HepG2 (cell line): ENCODE measurements around the gene PRSS22. TPM values are rescaled to one million over a fixed set of nuclear protein-coding genes. Genes with fewer than 3 reads are reported as not detected.

Source experiments
- ARNT2 ChIP-seq: sonication (generic); formaldehyde crosslinking; IDR thresholded peaks from 2 replicates; pipeline ENCODE4 v1.8.0; 2022; ENCODE audit warnings: mild to moderate bottlenecking, low read depth, missing genetic modification reagents, moderate library complexity
- ATM ChIP-seq: fragments of 450-650 bp; IDR thresholded peaks from 2 replicates; pipeline ENCODE4 v1.7.1; 2017; ENCODE audit warnings: mild to moderate bottlenecking, borderline replicate concordance
- DPF2 ChIP-seq: sonication (generic); formaldehyde crosslinking; IDR thresholded peaks from 2 replicates; pipeline ENCODE4 v1.4.0; 2020; ENCODE audit warnings: mild to moderate bottlenecking, low read depth, missing genetic modification reagents, borderline replicate concordance
- FIP1L1 ChIP-seq: fragments of 200-400 bp; formaldehyde crosslinking; IDR thresholded peaks from 2 replicates; pipeline ENCODE4 v1.6.1; 2018; ENCODE audit warnings: low read depth, mild to moderate bottlenecking, low read length, moderate library complexity, borderline replicate concordance; ENCODE audit not compliant: insufficient read depth
- HOXA3 ChIP-seq: sonication (generic); formaldehyde crosslinking; IDR thresholded peaks from 2 replicates; pipeline ENCODE4 v1.5.0; 2020; ENCODE audit warnings: missing genetic modification reagents
- ISL2 ChIP-seq: sonication (generic); formaldehyde crosslinking; IDR thresholded peaks from 2 replicates; pipeline ENCODE4 v1.5.0; 2020; ENCODE audit warnings: missing genetic modification reagents
- JUN ChIP-seq: sonication (generic); formaldehyde crosslinking; IDR thresholded peaks from 2 replicates; pipeline ENCODE4 v1.4.0; 2020; ENCODE audit warnings: mild to moderate bottlenecking, missing genetic modification reagents
- KDM1A ChIP-seq: IDR thresholded peaks from 2 replicates; pipeline ENCODE4 v1.6.1; 2016; ENCODE audit warnings: missing compliant biosample characterization
- NCOA2 ChIP-seq: sonication (generic); formaldehyde crosslinking; IDR thresholded peaks from 2 replicates; pipeline ENCODE4 v1.8.0; 2022; ENCODE audit warnings: inconsistent platforms
- STAT6 ChIP-seq: sonication (generic); formaldehyde crosslinking; IDR thresholded peaks from 2 replicates; pipeline ENCODE4 v1.4.0; 2020; ENCODE audit warnings: missing genetic modification reagents, mild to moderate bottlenecking, borderline replicate concordance
- TARDBP ChIP-seq: sonication (generic); formaldehyde crosslinking; IDR thresholded peaks from 2 replicates; pipeline ENCODE4 v1.8.0; 2022; ENCODE audit warnings: mild to moderate bottlenecking, missing genetic modification reagents
- TRAFD1 ChIP-seq: sonication (generic); formaldehyde crosslinking; IDR thresholded peaks from 2 replicates; pipeline ENCODE4 v1.5.1; 2020; ENCODE audit warnings: missing genetic modification reagents, mild to moderate bottlenecking, borderline replicate concordance
- ZBTB33 ChIP-seq: sonication (generic); formaldehyde crosslinking; IDR thresholded peaks from 2 replicates; pipeline ENCODE4 v1.4.0; 2020; ENCODE audit warnings: missing genetic modification reagents
- ZFP36L1 ChIP-seq: sonication (generic); formaldehyde crosslinking; IDR thresholded peaks from 2 replicates; pipeline ENCODE4 v1.8.0; 2022; ENCODE audit warnings: mild to moderate bottlenecking, missing genetic modification reagents, moderate library complexity
- ZFY ChIP-seq: sonication (generic); formaldehyde crosslinking; IDR thresholded peaks from 2 replicates; pipeline ENCODE4 v1.4.0; 2020; ENCODE audit warnings: missing genetic modification reagents
- ZMYM4 ChIP-seq: sonication (generic); formaldehyde crosslinking; IDR thresholded peaks from 2 replicates; pipeline ENCODE4 v1.8.1; 2023; ENCODE audit warnings: mild to moderate bottlenecking, missing genetic modification reagents
- ZNF101 ChIP-seq: sonication (generic); formaldehyde crosslinking; IDR thresholded peaks from 2 replicates; pipeline ENCODE4 v1.4.0; 2020; ENCODE audit warnings: mild to moderate bottlenecking, low read depth, missing genetic modification reagents, borderline replicate concordance
- ZNF18 ChIP-seq: sonication (generic); formaldehyde crosslinking; IDR thresholded peaks from 2 replicates; pipeline ENCODE4 v1.8.0; 2022; ENCODE audit warnings: mild to moderate bottlenecking, missing genetic modification reagents; ENCODE audit not compliant: insufficient replicate concordance
- ZNF367 ChIP-seq: sonication (generic); formaldehyde crosslinking; IDR thresholded peaks from 2 replicates; pipeline ENCODE4 v1.4.0; 2020; ENCODE audit warnings: missing genetic modification reagents, borderline replicate concordance
- ZNF780A ChIP-seq: sonication (generic); formaldehyde crosslinking; IDR thresholded peaks from 2 replicates; pipeline ENCODE4 v1.8.0; 2022; ENCODE audit warnings: mild to moderate bottlenecking, missing genetic modification reagents, moderate library complexity
- ZSCAN21 ChIP-seq: sonication (generic); formaldehyde crosslinking; IDR thresholded peaks from 2 replicates; pipeline ENCODE4 v1.8.0; 2022; ENCODE audit warnings: mild to moderate bottlenecking, missing genetic modification reagents, moderate library complexity, borderline replicate concordance
- polyA plus RNA-seq, 8 experiments: library from polyadenylated mRNA; depleted of rRNA in 3 of 8; stranded (reverse) in 7 of 8; unstranded in 1 of 8; fragments of >200 nt; fragmentation: Illumina TruSeq in 4 of 8; extraction: Trizol in 4 of 8; gene quantifications; 2 replicates each; pipeline versions ENCODE4 v1.2.1 to v1.2.3, GENCODE V29; 2011 to 2016; ENCODE audit warnings: low read depth in 4 of 8, missing spikeins in 1 of 8, mixed read lengths in 1 of 8; ENCODE audit not compliant: insufficient read depth in 1 of 8
- total RNA-seq, 5 experiments: library from RNA; depleted of rRNA; stranded (reverse); fragments of >200 nt; fragmentation: Illumina TruSeq; extraction: Trizol; gene quantifications; 2 replicates each; pipeline ENCODE4 v1.2.3, GENCODE V29; 2016; ENCODE audit warnings: low read depth in 1 of 5

The PRSS22 gene
- total and polyA plus RNA-seq, 2 of the 13 experiments (the other 11 are each of a cell fraction or from before 2014, with no cell fraction given), result 0.24 to 0.32 TPM

GRCh38 chr16:2905241-2905987, 47.4 kb upstream of the PRSS22 start (continued):
- TF ChIP-seq ZNF18, result peak; percentile 52
- TF ChIP-seq ZSCAN21 (CRISPR knock-in tag), result peak; percentile 33; the same call in 1 of the 2 replicates
- 0 out of 2 replicates have a peak, but pooled peaks have one; percentile 22 for TF ChIP-seq ZBTB33 (CRISPR knock-in tag)
- no peak for TF ChIP-seq ZNF367 (CRISPR knock-in tag)
- peak; percentile 55 for TF ChIP-seq NCOA2
- TF ChIP-seq TARDBP (CRISPR knock-in tag), result no peak; the same call in 1 of the 2 replicates
- peak; percentile 54; the same call in 1 of the 2 replicates for TF ChIP-seq ZMYM4 (CRISPR knock-in tag)
- TF ChIP-seq ZFY, result peak; percentile 60
- peak; percentile 75 for TF ChIP-seq HOXA3 (CRISPR knock-in tag)
- TF ChIP-seq JUN (CRISPR knock-in tag), result no peak
- no peak for TF ChIP-seq DPF2 (CRISPR knock-in tag)
- 0 out of 2 replicates have a peak, but pooled peaks have one; percentile 24 for TF ChIP-seq STAT6 (CRISPR knock-in tag)
- TF ChIP-seq ZNF101 (CRISPR knock-in tag), result no peak
- TF ChIP-seq ZFP36L1, result no peak
- peak; percentile 75 for TF ChIP-seq ARNT2 (CRISPR knock-in tag)
- TF ChIP-seq ZNF780A (CRISPR knock-in tag), result no peak; the same call in 1 of the 2 replicates
- TF ChIP-seq KDM1A (CRISPR knock-in tag), result no peak
- TF ChIP-seq ATM, result no peak
- TF ChIP-seq TRAFD1 (CRISPR knock-in tag), result no peak
- TF ChIP-seq ISL2 (CRISPR knock-in tag), result peak; percentile 76
- no peak for TF ChIP-seq FIP1L1
